Activated CD8-positive, alpha-beta memory T cell treated with anti-CD3 and anti-CD28 coated beads for 24 hours (primary cell): Measurements from ENCODE around the gene LKAAEAR1.

Experiments
- DNase-seq: peaks from one replicate; pipeline ENCODE4 v3.0.0-alpha.2; 2020

LKAAEAR1 gene

DNA sequence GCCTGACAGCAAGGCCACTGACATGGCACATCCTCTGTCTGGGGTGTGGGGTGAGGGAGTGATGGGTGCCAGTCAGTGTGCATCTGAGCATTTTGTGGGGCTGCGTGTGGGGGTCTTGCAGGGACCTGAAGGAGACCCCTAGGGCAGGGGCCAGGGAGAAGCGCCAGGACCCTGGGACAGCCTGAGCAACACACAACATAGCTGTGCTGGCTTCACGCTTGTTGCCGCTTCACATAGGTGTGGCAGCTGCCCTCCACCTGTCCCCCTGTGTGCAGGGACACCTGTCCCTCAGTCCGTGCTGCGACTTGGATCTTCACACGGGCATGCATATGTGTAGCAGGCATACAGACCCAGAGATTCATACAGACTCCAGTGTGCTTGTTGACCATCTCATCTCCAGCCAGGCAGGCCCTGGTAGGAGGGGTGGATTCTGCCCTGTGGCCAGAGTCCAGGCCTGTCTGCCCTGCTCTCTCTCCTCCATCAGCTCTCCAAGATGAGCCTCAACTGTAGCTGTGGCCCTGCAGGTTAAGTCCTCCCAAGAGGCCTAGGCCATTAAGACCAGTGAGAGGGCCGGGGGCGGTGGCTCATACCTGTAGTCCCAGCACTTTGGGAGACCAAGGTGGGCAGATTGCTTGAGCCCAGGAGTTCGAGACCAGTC, 26.3 kb upstream of the LKAAEAR1 start:
- DNase-seq = no peak

- no peak for DNase-seq
These were observed 25.7 kb upstream of the LKAAEAR1 start for GRCh38 chr20:64109831-64110391.

GRCh38 chr20:64108731-64109681, 24.8 kb upstream of the LKAAEAR1 start:
- peak; percentile 50 for DNase-seq

DNA sequence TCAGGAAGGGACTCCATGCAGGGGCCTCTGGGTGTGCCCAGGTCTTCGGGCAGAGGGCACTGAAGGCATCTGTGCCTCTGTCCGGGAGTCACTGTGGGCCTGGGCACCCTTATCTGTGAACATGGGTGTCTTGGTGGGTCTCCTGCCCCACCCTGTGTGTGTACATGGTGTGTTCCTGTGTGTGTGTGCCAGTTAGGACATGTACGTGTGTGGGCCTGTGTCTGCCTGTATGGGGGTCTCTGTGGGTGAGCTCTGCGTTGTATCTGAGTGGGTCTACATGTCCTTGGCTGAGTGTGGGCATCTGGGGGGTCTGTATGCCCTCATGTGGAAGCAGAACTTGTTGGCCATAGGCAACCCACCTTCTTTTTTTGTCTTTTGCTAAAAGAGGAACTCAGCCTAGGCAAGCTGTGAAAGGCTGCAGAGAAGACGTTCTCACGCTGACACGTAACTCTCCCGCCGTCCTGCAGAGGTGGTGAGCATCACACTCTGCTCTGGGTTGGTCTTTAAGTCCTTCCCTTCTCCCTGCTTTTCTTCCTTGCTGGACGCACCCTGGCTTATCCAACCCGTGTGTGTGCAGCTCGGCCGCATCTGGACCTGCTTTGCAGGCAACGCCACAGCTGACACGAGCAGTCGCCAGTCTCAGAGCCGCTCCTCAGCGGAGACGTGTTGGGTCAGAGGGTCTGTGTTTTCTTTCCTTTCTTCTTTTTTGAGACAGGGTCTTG, 23.7 kb upstream of the LKAAEAR1 start:
- DNase-seq = no peak

DNA sequence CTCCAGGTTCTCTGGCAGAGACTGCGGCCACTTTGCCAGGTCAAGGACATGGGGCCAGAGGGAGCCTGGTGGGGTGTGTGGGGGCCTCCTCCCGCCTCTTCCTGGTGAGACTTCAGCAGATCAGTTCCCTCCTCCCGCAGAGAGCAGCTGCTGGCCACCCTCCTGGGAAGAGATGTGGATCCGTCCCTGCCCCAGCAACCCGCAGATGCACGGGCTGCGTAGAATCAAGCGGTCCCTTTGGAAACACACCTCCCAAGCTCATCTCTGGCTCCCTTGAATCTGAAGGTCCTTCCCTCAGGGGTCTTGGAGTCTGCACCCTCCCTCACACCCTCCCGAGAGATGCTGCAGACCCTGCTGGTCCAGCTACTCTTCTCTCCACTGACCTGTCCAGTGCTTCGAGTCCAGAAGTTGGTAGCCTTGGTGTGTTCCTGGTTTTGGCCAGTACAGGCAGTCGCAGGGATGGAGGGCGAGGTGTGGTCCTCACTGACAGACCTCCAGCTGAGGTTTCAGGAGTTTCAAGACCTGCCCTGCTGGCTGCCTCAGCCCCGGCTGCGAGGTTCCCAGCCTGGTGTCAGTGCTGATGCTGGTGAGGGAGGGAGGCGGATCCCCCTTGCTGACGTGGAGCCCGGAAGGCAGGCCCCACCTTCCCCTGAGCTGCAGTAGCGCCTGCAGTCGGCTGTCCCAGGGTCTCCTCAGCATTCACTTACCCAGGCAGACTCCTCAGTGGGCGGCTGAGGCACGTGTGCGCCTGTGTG, 23.0 kb upstream of the LKAAEAR1 start, which contains the start of gene NPBWR2:
TSS of gene NPBWR2 (minus strand) at position 585 of the 755 bp plus-strand sequence. CDS start 734 bp downstream, outside the sequence.
- no peak for DNase-seq

DNA sequence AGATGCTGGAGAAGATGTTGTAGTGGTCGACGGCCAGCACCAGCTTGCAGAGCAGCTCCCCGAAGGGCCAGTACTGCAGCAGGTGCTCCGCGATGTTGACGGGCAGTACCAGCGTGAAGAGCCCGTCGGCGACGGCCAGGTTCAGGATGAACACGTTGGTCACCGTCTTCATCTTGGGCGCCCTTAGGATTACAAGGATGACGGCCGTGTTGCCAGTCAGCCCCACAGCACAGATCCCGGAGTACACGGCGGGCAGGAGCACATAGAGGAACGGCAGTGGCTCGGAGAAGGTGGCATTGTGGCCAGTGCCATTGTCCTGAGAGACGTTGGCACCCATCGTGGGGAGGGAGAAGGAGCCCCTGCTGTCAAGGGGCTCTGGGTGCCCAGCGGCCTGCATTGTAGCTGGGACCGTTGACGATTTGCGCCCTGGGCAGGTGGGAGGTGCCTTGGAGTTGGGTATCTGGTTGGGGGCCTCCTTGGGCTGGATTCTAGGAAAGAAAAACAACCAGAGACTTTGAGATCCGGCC, 22.3 kb upstream of the LKAAEAR1 start:
- no peak for DNase-seq

DNA sequence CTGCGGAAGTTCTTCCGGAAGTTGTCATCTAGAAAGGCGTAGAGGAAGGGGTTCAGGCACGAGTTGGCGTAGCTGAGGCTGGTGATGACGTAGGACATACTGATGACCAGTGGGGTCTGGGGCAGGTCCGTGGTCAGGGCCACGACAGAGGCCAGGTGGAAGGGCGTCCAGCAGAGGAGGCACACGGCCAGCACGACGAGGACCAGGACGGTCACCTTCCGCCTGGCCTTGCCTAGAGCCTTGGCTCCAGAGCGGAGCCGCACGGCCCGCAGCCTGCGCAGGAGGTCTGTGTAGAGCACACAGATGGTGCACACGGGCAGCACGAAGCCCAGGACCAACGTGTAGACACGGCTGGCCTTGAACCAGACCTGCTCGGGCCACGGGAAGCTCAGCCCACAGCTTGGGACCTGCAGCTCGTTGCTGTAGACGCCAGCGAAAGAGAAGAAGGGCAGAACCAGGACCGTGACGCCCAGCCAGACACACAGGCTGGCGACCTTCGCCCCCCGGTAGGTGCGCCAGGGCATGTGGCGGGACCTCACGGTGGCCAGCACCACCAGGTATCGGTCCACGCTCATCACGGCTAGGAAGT, 21.7 kb upstream of the LKAAEAR1 start:
- DNase-seq = no peak

DNA sequence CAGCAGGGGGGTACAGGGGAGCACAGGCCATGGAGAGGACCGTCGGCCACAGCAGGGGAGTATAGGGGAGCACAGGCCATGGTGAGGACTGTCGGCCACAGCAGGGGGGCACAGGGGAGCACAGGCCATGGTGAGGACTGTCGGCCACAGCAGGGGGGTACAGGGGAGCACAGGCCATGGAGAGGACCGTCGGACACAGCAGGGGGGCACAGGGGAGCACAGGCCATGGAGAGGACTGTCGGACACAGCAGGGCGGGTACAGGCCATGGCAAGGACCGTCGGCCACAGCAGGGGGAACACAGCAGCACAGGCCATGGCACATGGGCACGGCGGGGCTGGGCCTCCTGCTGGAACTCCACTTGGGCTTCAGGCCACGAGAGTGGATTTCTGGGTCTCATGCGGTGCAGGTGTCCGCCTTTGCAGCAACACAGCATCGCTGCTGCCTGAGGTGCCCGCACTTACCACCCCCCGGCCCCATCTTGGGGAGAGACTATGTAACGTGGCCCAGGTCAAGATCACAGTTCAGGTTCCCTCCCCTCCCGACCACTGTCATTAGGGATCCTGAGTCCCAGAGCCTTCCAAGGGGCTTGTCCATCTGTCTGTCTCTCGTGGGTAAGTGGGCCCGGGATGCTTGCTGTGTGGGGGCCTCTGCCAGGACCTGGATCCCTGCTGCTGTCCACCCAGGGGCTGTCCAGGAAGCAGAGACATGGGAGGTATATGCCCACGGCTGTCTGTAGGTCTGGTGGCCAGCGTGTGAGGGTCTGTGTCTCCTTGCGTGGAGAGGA, 20.7 kb upstream of the LKAAEAR1 start:
- DNase-seq = no peak

GRCh38 chr20:64103871-64104666, 19.9 kb upstream of the LKAAEAR1 start:
- no peak for DNase-seq

GRCh38 chr20:64102647-64103354, 18.6 kb upstream of the LKAAEAR1 start:
- DNase-seq = no peak

- peak; percentile 88 for DNase-seq
These were observed 17.8 kb upstream of the LKAAEAR1 start for GRCh38 chr20:64101731-64102621.

- DNase-seq = no peak
These were observed 16.9 kb upstream of the LKAAEAR1 start for GRCh38 chr20:64100946-64101688.

GRCh38 chr20:64100566-64100888, 16.3 kb upstream of the LKAAEAR1 start:
- no peak for DNase-seq

GRCh38 chr20:64099880-64100565, 15.8 kb upstream of the LKAAEAR1 start:
- DNase-seq = no peak

DNA sequence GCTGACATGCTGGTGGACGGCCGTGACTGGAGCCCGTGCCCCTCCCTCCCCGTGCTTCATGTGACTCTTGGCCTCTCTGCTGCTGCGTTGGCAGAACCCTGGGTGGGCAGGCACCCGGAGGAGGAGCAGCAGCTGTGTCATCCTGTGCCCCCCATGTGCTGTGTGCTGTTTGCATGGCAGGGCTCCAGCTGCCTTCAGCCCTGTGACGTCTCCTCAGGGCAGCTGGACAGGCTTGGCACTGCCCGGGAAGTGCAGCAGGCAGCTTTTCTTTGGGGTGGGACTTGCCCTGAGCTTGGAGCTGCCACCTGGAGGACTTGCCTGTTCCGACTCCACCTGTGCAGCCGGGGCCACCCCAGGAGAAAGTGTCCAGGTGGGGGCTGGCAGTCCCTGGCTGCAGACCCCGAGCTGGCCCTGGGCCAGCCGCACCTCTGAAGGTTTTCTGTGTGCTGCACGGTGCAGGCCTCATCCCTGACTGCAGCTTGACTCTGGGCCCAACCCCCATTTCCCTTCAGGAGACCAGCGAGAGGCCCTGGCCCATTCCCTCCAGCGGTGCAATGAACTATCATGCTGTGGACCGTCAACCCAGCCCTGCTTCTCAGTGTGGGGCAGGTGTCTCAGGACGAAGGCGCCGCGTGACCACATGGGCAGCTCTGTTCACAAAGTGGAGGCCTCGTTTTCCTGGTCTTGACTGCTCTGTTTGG, 15.0 kb upstream of the LKAAEAR1 start:
- DNase-seq = no peak

DNA sequence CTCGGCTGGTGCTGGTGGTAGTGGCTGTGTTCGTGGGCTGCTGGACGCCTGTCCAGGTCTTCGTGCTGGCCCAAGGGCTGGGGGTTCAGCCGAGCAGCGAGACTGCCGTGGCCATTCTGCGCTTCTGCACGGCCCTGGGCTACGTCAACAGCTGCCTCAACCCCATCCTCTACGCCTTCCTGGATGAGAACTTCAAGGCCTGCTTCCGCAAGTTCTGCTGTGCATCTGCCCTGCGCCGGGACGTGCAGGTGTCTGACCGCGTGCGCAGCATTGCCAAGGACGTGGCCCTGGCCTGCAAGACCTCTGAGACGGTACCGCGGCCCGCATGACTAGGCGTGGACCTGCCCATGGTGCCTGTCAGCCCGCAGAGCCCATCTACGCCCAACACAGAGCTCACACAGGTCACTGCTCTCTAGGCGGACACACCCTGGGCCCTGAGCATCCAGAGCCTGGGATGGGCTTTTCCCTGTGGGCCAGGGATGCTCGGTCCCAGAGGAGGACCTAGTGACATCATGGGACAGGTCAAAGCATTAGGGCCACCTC, 14.3 kb upstream of the LKAAEAR1 start:
- DNase-seq = no peak
